Activated naive CD4-positive, alpha-beta T cell treated with anti-CD3 and anti-CD28 coated beads, Interleukin-2, amount 50 U/mL, for 24 hours (primary cell): ENCODE measurements around the gene PTPN13.

Experiments
- H3K27ac Mint-ChIP-seq: one replicate; pipeline ENCODE4 v1.8.0; 2021; ENCODE audit warnings: mild to moderate bottlenecking, mixed read lengths
- H3K27me3 Mint-ChIP-seq: one replicate; pipeline ENCODE4 v1.8.0; 2021; ENCODE audit warnings: mixed read lengths
- H3K36me3 Mint-ChIP-seq: one replicate; pipeline ENCODE4 v1.8.0; 2021; ENCODE audit warnings: mixed read lengths
- H3K4me1 Mint-ChIP-seq: one replicate; pipeline ENCODE4 v1.8.0; 2021; ENCODE audit warnings: mixed read lengths
- H3K4me3 Mint-ChIP-seq: one replicate; pipeline ENCODE4 v1.8.0; 2021; ENCODE audit warnings: mild to moderate bottlenecking, mixed read lengths
- H3K9me3 Mint-ChIP-seq: one replicate; pipeline ENCODE4 v1.8.0; 2021; ENCODE audit warnings: mixed read lengths

Gene PTPN13

GRCh38 chr4:86834901-86835300 lies 240.8 kb downstream of the PTPN13 start:
- no peaks in the 10 kb centered on the region for H3K9me3 Mint-ChIP-seq
- no peaks in the 10 kb centered on the region for H3K36me3 Mint-ChIP-seq
- H3K4me3 Mint-ChIP-seq = no peak overlapping the region
- no peak overlapping the region for H3K27ac Mint-ChIP-seq
- H3K27me3 Mint-ChIP-seq = no peaks in the 10 kb centered on the region
- no peaks in the 10 kb centered on the region for H3K4me1 Mint-ChIP-seq

- Mint-ChIP-seq H3K27ac (no peak overlapping the region), H3K4me1 (no peaks in the 10 kb centered on the region), H3K4me3 (no peak overlapping the region), H3K9me3 (no peaks in the 10 kb centered on the region), H3K27me3 (no peaks in the 10 kb centered on the region), H3K36me3 (no peaks in the 10 kb centered on the region)
These were observed 241.6 kb downstream of the PTPN13 start for GRCh38 chr4:86835677-86836076.

DNA sequence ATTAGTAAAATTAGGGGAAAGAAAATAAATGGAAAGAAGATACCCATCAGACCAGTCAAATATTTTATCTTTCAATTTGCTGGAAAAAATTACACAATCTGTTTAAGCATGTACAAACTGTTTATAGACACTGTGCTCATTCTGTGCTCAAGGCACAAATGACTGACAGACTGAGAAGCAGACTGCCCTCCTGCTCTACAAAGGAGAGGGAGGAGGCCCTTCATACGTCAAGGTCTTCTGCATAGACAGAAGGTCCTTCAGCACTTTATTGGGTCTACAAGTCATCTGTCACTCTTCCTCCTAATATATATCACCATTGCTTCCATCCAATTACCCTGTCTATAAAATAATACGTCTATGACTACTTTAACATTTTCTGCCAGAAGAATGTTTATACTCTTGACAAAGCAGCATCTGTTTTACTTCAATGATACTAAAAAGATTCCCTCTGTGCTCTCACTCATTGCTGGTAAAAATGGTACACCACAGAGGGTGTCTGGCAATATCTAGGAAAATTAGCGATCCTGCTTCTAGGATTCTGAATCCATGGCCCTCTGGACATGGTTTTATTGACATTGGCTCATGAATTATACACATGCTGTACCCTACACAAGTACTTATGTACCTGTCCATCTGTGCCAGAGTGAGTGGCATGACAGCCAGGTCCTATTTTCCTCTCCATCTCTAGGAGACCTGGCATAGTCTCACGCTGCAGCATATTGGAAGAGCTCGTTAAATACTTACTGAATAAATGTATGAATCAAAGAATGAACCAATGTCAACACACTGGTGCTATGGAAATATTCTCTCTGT lies 243.8 kb downstream of the PTPN13 start:
- no peaks in the 10 kb centered on the region for H3K4me1 Mint-ChIP-seq
- H3K9me3 Mint-ChIP-seq = no peaks in the 10 kb centered on the region
- H3K4me3 Mint-ChIP-seq = no peak overlapping the region
- H3K36me3 Mint-ChIP-seq = no peaks in the 10 kb centered on the region
- H3K27me3 Mint-ChIP-seq = no peaks in the 10 kb centered on the region
- no peak overlapping the region for H3K27ac Mint-ChIP-seq

DNA sequence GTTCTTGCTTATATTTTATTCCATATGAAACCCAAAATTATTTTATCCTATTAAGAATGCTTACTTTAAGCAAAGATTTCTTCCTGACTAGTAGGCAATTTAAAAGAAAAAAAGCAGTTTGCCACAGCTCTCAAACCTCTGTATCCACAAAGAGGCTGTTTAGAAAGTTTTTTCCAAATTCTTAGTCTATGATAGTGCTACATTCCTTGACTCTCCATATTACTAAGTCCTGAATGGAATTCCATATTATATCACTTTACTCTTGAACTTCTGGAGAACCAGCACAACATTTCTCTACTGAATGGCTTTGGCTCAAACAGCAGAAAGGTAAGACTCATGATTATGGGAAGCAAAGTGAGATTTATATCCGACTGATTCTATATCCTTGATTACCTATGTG lies 246.7 kb downstream of the PTPN13 start:
- Mint-ChIP-seq H3K9me3 (no peaks in the 10 kb centered on the region), H3K27me3 (no peaks in the 10 kb centered on the region), H3K4me1 (no peaks in the 10 kb centered on the region), H3K36me3 (no peaks in the 10 kb centered on the region), H3K27ac (no peak overlapping the region), H3K4me3 (no peak overlapping the region)

- no peak overlapping the region for H3K4me3 Mint-ChIP-seq
- H3K27ac Mint-ChIP-seq = no peak overlapping the region
- H3K9me3 Mint-ChIP-seq = no peaks in the 10 kb centered on the region
- H3K36me3 Mint-ChIP-seq = no peaks in the 10 kb centered on the region
- H3K27me3 Mint-ChIP-seq = no peaks in the 10 kb centered on the region
- H3K4me1 Mint-ChIP-seq = no peaks in the 10 kb centered on the region
These were observed 247.2 kb downstream of the PTPN13 start for GRCh38 chr4:86841309-86841708.

- H3K27ac Mint-ChIP-seq = no peak overlapping the region
- H3K27me3 Mint-ChIP-seq = peaks cover 3% of the 10 kb centered on the region
- no peak overlapping the region for H3K4me3 Mint-ChIP-seq
- H3K4me1 Mint-ChIP-seq = no peaks in the 10 kb centered on the region
- H3K9me3 Mint-ChIP-seq = no peaks in the 10 kb centered on the region
- no peaks in the 10 kb centered on the region for H3K36me3 Mint-ChIP-seq
These were observed 251.5 kb downstream of the PTPN13 start for GRCh38 chr4:86845593-86845992.

- Mint-ChIP-seq H3K36me3 (no peaks in the 10 kb centered on the region), H3K27ac (no peak overlapping the region), H3K27me3 (peaks cover 3% of the 10 kb centered on the region), H3K9me3 (no peaks in the 10 kb centered on the region), H3K4me1 (no peaks in the 10 kb centered on the region), H3K4me3 (no peak overlapping the region)
These were observed 252.8 kb downstream of the PTPN13 start for GRCh38 chr4:86846921-86847320.

GRCh38 chr4:86847571-86847970 lies 253.5 kb downstream of the PTPN13 start:
- H3K27me3 Mint-ChIP-seq = peaks cover 3% of the 10 kb centered on the region
- no peaks in the 10 kb centered on the region for H3K36me3 Mint-ChIP-seq
- no peaks in the 10 kb centered on the region for H3K4me1 Mint-ChIP-seq
- H3K9me3 Mint-ChIP-seq = no peaks in the 10 kb centered on the region
- no peak overlapping the region for H3K27ac Mint-ChIP-seq
- H3K4me3 Mint-ChIP-seq = no peak overlapping the region

GRCh38 chr4:86848136-86848535 lies 254.0 kb downstream of the PTPN13 start:
- no peaks in the 10 kb centered on the region for H3K36me3 Mint-ChIP-seq
- no peaks in the 10 kb centered on the region for H3K4me1 Mint-ChIP-seq
- H3K4me3 Mint-ChIP-seq = no peak overlapping the region
- no peak overlapping the region for H3K27ac Mint-ChIP-seq
- peaks cover 3% of the 10 kb centered on the region for H3K27me3 Mint-ChIP-seq
- H3K9me3 Mint-ChIP-seq = no peaks in the 10 kb centered on the region

DNA sequence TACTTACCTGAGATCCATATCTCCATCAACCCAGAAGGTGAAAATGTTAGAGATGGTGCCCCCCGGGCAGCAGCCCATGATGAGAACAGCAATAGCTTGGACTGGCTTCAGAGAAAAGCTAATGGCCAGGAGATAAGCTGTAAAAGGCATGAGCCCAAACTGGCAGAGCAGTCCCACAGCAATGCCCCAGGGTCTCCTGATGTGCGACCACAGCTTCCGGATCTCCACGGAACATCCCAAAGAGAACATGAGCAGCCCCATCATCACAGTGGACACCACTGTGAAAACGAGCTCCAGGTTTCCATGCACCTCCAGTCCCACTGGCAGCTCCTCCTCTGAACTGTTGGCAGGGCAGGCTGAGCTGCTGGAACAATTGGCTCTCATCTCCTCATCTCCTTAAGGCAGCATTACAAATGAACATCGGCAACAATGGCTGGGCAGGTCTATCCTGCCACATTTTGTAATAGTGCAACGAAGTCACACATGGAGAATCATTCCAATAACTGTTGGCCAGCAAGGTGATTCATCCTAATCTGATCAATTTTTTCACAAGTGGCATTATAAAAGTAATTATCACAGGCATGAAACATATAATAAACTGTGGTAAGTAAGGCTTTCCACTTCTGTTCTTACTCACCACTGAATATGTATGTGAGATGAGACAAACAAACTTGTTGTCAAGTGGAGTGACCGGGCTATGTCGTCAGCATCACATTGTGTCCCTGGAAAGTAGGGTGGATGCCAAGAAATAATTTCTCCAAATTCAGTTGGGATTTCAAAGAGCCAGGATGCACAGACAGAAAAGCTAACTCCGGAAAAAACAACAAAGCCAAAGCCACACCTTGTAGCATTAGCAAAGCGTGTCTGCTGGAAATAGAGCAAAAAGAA lies 254.9 kb downstream of the PTPN13 start, which contains the start of gene SLC10A6:
Gene SLC10A6 (minus strand): TSS at position 653 of the 888 bp plus-strand sequence. CDS start 269 bp downstream, at position 384.
- H3K9me3 Mint-ChIP-seq = no peaks in the 10 kb centered on the region
- no peak within 1 kb of the TSS for H3K27ac Mint-ChIP-seq

DNA sequence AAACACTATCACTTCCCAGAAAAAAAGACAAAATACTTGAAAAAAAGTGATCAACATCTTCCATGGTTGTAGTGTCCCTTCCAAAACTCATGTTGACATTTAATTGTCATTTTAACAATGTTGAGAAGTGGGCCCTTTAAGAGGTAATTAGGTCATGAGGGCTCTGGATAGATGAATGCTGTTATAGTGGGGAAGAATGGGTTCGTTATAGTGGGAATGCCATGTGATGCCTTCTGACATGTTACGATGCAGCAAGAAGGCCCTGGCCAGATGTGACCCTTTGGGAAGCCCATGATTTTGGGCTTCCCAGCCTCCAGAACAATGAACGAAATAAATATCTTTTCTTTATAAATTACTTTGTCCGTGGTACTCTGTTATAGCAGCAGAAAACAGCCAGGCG lies 259.1 kb downstream of the PTPN13 start:
- Mint-ChIP-seq H3K27ac (no peak overlapping the region), H3K4me1 (no peaks in the 10 kb centered on the region), H3K9me3 (no peaks in the 10 kb centered on the region), H3K36me3 (no peaks in the 10 kb centered on the region), H3K4me3 (no peak overlapping the region), H3K27me3 (peaks cover 1% of the 10 kb centered on the region)

More for the DNA sequence above, 254.9 kb downstream of the PTPN13 start, which contains the start of gene SLC10A6:
- Mint-ChIP-seq H3K27me3 (peaks cover 3% of the 10 kb centered on the region), H3K36me3 (no peaks in the 10 kb centered on the region), H3K4me3 (no peak within 1 kb of the TSS), H3K4me1 (no peaks in the 10 kb centered on the region)

DNA sequence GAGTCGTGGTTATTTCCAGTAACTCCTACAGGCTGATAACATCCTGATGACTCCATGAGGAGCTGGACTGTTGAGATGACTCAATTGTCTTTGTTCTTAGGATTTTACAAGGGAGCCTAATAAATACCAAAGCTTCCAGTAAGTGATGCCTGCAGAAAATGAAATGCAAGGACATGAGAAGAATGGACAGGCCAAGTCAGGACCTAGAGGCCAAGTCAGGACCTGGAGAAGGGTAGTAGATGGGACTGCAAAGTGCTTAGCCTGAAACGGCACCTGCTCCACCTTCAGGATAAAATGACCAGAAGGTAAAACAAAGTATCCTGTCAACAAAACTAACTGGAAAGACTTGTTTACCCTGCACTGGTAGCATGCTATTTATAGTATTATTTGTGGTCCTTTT lies 261.5 kb downstream of the PTPN13 start:
- H3K9me3 Mint-ChIP-seq = no peaks in the 10 kb centered on the region
- no peaks in the 10 kb centered on the region for H3K36me3 Mint-ChIP-seq
- no peak overlapping the region for H3K4me3 Mint-ChIP-seq
- no peak overlapping the region for H3K27ac Mint-ChIP-seq
- no peaks in the 10 kb centered on the region for H3K27me3 Mint-ChIP-seq
- H3K4me1 Mint-ChIP-seq = no peaks in the 10 kb centered on the region

DNA sequence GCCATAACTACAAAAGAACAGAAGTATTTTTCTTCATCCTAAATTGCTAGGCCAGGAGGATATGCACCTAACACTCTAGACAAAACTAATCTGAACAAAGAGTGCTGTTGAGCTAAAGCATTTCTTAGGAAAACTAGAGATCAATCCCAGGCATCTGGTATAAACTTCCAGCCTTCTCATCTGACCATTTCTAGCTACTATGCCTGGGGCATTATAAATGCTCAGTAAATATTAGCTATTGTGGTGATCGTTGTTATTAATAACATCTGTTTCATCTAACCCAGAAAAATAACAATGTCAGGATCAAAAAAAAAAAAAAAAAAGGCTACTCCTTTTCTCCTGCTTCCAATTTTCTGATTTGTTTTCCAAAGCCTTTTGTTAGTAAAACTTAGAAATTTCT lies 262.8 kb downstream of the PTPN13 start:
- Mint-ChIP-seq H3K9me3 (no peaks in the 10 kb centered on the region), H3K27ac (no peak overlapping the region), H3K4me1 (no peaks in the 10 kb centered on the region), H3K27me3 (no peaks in the 10 kb centered on the region), H3K4me3 (no peak overlapping the region), H3K36me3 (no peaks in the 10 kb centered on the region)

- H3K9me3 Mint-ChIP-seq = no peaks in the 10 kb centered on the region
- no peak overlapping the region for H3K4me3 Mint-ChIP-seq
- H3K36me3 Mint-ChIP-seq = no peaks in the 10 kb centered on the region
- no peaks in the 10 kb centered on the region for H3K27me3 Mint-ChIP-seq
- no peak overlapping the region for H3K27ac Mint-ChIP-seq
- H3K4me1 Mint-ChIP-seq = no peaks in the 10 kb centered on the region
These were observed 263.4 kb downstream of the PTPN13 start for GRCh38 chr4:86857341-86858052.
